Hepatocyte (in vitro differentiated cells): ENCODE data around the gene HDHD5.

Experiments
- CTCF ChIP-seq: fragments of 200-600 bp; sonication (generic); IDR thresholded peaks from 2 replicates; pipeline ENCODE4 v1.5.1; 2016; ENCODE audit warnings: antibody characterized with exemption, mild to moderate bottlenecking; ENCODE audit not compliant: poor library complexity
- EZH2 ChIP-seq: fragments of 200-600 bp; sonication (generic); IDR thresholded peaks from 2 replicates; pipeline ENCODE4 v1.6.1; 2016; ENCODE audit warnings: antibody characterized with exemption, mild to moderate bottlenecking, borderline replicate concordance

- no peak for TF ChIP-seq CTCF
- no peak for TF ChIP-seq EZH2
Measured at GRCh38 chr22:17158568-17159503, at the start of gene HDHD5.
